Measurements from ENCODE around the gene ZRANB3. TPM values are rescaled to one million over a fixed set of nuclear protein-coding genes. Genes with fewer than 3 reads are reported as not detected.

Gene ZRANB3
- polyA plus RNA-seq, 1 donor, result 3.8 TPM

GRCh38 chr2:135168204-135168856, 362.7 kb downstream of the ZRANB3 start:
- Histone ChIP-seq H3K36me3 (ENCODE audit: control insufficient read depth, insufficient read depth, low read length) (peaks cover 66% of the 10 kb centered on the region), H3K9me3 (ENCODE audit: control insufficient read depth, low read depth, low read length) (no peaks in the 10 kb centered on the region), H3K27me3 (ENCODE audit: control insufficient read depth, insufficient read depth, low read length) (no peaks in the 10 kb centered on the region), H3K27ac (ENCODE audit: low read length) (no peak overlapping the region), H3K4me3 (ENCODE audit: low read length) (no peak overlapping the region), H3K4me1 (ENCODE audit: control insufficient read depth, insufficient read depth, low read length) (no peaks in the 10 kb centered on the region)
- WGBS (ENCODE audit: insufficient coverage, low lambda C conversion rate), result no CpG with 5 or more reads among the region's 11 CpGs
- DNase-seq, result peak in 1 of 2 donors; percentile 21

GRCh38 chr2:135167273-135167672, 363.7 kb downstream of the ZRANB3 start:
- no peak overlapping the region for H3K27ac ChIP-seq (ENCODE audit: low read length)
- no peaks in the 10 kb centered on the region for H3K4me1 ChIP-seq (ENCODE audit: control insufficient read depth, insufficient read depth, low read length)
- no peaks in the 10 kb centered on the region for H3K9me3 ChIP-seq (ENCODE audit: control insufficient read depth, low read depth, low read length)
- no peaks in the 10 kb centered on the region for H3K27me3 ChIP-seq (ENCODE audit: control insufficient read depth, insufficient read depth, low read length)
- 86% methylated on average over 1 of the region's 1 CpG for WGBS (ENCODE audit: insufficient coverage, low lambda C conversion rate)
- H3K4me3 ChIP-seq (ENCODE audit: low read length), result no peak overlapping the region
- DNase-seq, result no peak
- H3K36me3 ChIP-seq (ENCODE audit: control insufficient read depth, insufficient read depth, low read length), result peaks cover 71% of the 10 kb centered on the region

- WGBS (ENCODE audit: insufficient coverage, low lambda C conversion rate), result no CpG with 5 or more reads among the region's 3 CpGs
- H3K4me3 ChIP-seq (ENCODE audit: low read length), result no peak overlapping the region
- H3K4me1 ChIP-seq (ENCODE audit: control insufficient read depth, insufficient read depth, low read length), result no peaks in the 10 kb centered on the region
- peaks cover 52% of the 10 kb centered on the region for H3K36me3 ChIP-seq (ENCODE audit: control insufficient read depth, insufficient read depth, low read length)
- H3K27me3 ChIP-seq (ENCODE audit: control insufficient read depth, insufficient read depth, low read length), result no peaks in the 10 kb centered on the region
- H3K9me3 ChIP-seq (ENCODE audit: control insufficient read depth, low read depth, low read length), result no peaks in the 10 kb centered on the region
- H3K27ac ChIP-seq (ENCODE audit: low read length), result no peak overlapping the region
- no peak for DNase-seq
These were observed 366.6 kb downstream of the ZRANB3 start for GRCh38 chr2:135164431-135164830.

GRCh38 chr2:135163901-135164300, 367.1 kb downstream of the ZRANB3 start:
- H3K4me1 ChIP-seq (ENCODE audit: control insufficient read depth, insufficient read depth, low read length), result no peaks in the 10 kb centered on the region
- no peaks in the 10 kb centered on the region for H3K9me3 ChIP-seq (ENCODE audit: control insufficient read depth, low read depth, low read length)
- no peaks in the 10 kb centered on the region for H3K27me3 ChIP-seq (ENCODE audit: control insufficient read depth, insufficient read depth, low read length)
- no peak for DNase-seq
- no peak overlapping the region for H3K4me3 ChIP-seq (ENCODE audit: low read length)
- 93% methylated on average over 3 of the region's 5 CpGs for WGBS (ENCODE audit: insufficient coverage, low lambda C conversion rate)
- no peak overlapping the region for H3K27ac ChIP-seq (ENCODE audit: low read length)
- H3K36me3 ChIP-seq (ENCODE audit: control insufficient read depth, insufficient read depth, low read length), result peaks cover 53% of the 10 kb centered on the region

- H3K4me1 ChIP-seq (ENCODE audit: control insufficient read depth, insufficient read depth, low read length), result no peaks in the 10 kb centered on the region
- peaks cover 52% of the 10 kb centered on the region for H3K36me3 ChIP-seq (ENCODE audit: control insufficient read depth, insufficient read depth, low read length)
- no peak overlapping the region for H3K27ac ChIP-seq (ENCODE audit: low read length)
- WGBS (ENCODE audit: insufficient coverage, low lambda C conversion rate), result 80% methylated on average over 1 of the region's 2 CpGs
- H3K4me3 ChIP-seq (ENCODE audit: low read length), result no peak overlapping the region
- H3K9me3 ChIP-seq (ENCODE audit: control insufficient read depth, low read depth, low read length), result no peaks in the 10 kb centered on the region
- DNase-seq, result no peak
- no peaks in the 10 kb centered on the region for H3K27me3 ChIP-seq (ENCODE audit: control insufficient read depth, insufficient read depth, low read length)
These were observed 367.7 kb downstream of the ZRANB3 start for GRCh38 chr2:135163306-135163705.

- Histone ChIP-seq H3K4me3 (ENCODE audit: low read length) (no peak overlapping the region), H3K9me3 (ENCODE audit: control insufficient read depth, low read depth, low read length) (no peaks in the 10 kb centered on the region), H3K27me3 (ENCODE audit: control insufficient read depth, insufficient read depth, low read length) (no peaks in the 10 kb centered on the region), H3K36me3 (ENCODE audit: control insufficient read depth, insufficient read depth, low read length) (peaks cover 50% of the 10 kb centered on the region), H3K4me1 (ENCODE audit: control insufficient read depth, insufficient read depth, low read length) (no peaks in the 10 kb centered on the region), H3K27ac (ENCODE audit: low read length) (no peak overlapping the region)
- WGBS (ENCODE audit: insufficient coverage, low lambda C conversion rate), result no CpG with 5 or more reads among the region's 4 CpGs
- no peak for DNase-seq
These were observed 368.2 kb downstream of the ZRANB3 start for GRCh38 chr2:135162786-135163185.

- Histone ChIP-seq H3K4me1 (ENCODE audit: control insufficient read depth, insufficient read depth, low read length) (no peaks in the 10 kb centered on the region), H3K27ac (ENCODE audit: low read length) (no peak overlapping the region), H3K36me3 (ENCODE audit: control insufficient read depth, insufficient read depth, low read length) (peaks cover 48% of the 10 kb centered on the region), H3K27me3 (ENCODE audit: control insufficient read depth, insufficient read depth, low read length) (no peaks in the 10 kb centered on the region), H3K4me3 (ENCODE audit: low read length) (no peak overlapping the region), H3K9me3 (ENCODE audit: control insufficient read depth, low read depth, low read length) (no peaks in the 10 kb centered on the region)
- WGBS (ENCODE audit: insufficient coverage, low lambda C conversion rate), result no CpG with 5 or more reads among the region's 5 CpGs
- no peak for DNase-seq
These were observed 368.6 kb downstream of the ZRANB3 start for GRCh38 chr2:135162377-135162776.

GRCh38 chr2:135159191-135159590, 371.8 kb downstream of the ZRANB3 start:
- Histone ChIP-seq H3K36me3 (ENCODE audit: control insufficient read depth, insufficient read depth, low read length) (peaks cover 38% of the 10 kb centered on the region), H3K4me1 (ENCODE audit: control insufficient read depth, insufficient read depth, low read length) (no peaks in the 10 kb centered on the region), H3K27ac (ENCODE audit: low read length) (no peak overlapping the region), H3K4me3 (ENCODE audit: low read length) (no peak overlapping the region), H3K9me3 (ENCODE audit: control insufficient read depth, low read depth, low read length) (no peaks in the 10 kb centered on the region), H3K27me3 (ENCODE audit: control insufficient read depth, insufficient read depth, low read length) (no peaks in the 10 kb centered on the region)
- WGBS (ENCODE audit: insufficient coverage, low lambda C conversion rate), result no CpG with 5 or more reads among the region's 2 CpGs
- DNase-seq, result no peak

GRCh38 chr2:135157856-135158255, 373.2 kb downstream of the ZRANB3 start:
- no peak overlapping the region for H3K27ac ChIP-seq (ENCODE audit: low read length)
- H3K4me3 ChIP-seq (ENCODE audit: low read length), result no peak overlapping the region
- no peaks in the 10 kb centered on the region for H3K4me1 ChIP-seq (ENCODE audit: control insufficient read depth, insufficient read depth, low read length)
- 100% methylated on average over 1 of the region's 3 CpGs for WGBS (ENCODE audit: insufficient coverage, low lambda C conversion rate)
- H3K9me3 ChIP-seq (ENCODE audit: control insufficient read depth, low read depth, low read length), result no peaks in the 10 kb centered on the region
- H3K27me3 ChIP-seq (ENCODE audit: control insufficient read depth, insufficient read depth, low read length), result no peaks in the 10 kb centered on the region
- DNase-seq, result no peak
- H3K36me3 ChIP-seq (ENCODE audit: control insufficient read depth, insufficient read depth, low read length), result peaks cover 35% of the 10 kb centered on the region

- Histone ChIP-seq H3K4me1 (ENCODE audit: control insufficient read depth, insufficient read depth, low read length) (peaks cover 22% of the 10 kb centered on the region), H3K9me3 (ENCODE audit: control insufficient read depth, low read depth, low read length) (no peaks in the 10 kb centered on the region), H3K4me3 (ENCODE audit: low read length) (no peak overlapping the region), H3K36me3 (ENCODE audit: control insufficient read depth, insufficient read depth, low read length) (peaks cover 43% of the 10 kb centered on the region), H3K27ac (ENCODE audit: low read length) (no peak overlapping the region), H3K27me3 (ENCODE audit: control insufficient read depth, insufficient read depth, low read length) (no peaks in the 10 kb centered on the region)
- no peak for DNase-seq
These were observed 376.1 kb downstream of the ZRANB3 start for GRCh38 chr2:135154962-135155361.

- H3K9me3 ChIP-seq (ENCODE audit: control insufficient read depth, low read depth, low read length), result no peaks in the 10 kb centered on the region
- DNase-seq, result no peak
- H3K4me1 ChIP-seq (ENCODE audit: control insufficient read depth, insufficient read depth, low read length), result peaks cover 28% of the 10 kb centered on the region
- peaks cover 31% of the 10 kb centered on the region for H3K36me3 ChIP-seq (ENCODE audit: control insufficient read depth, insufficient read depth, low read length)
- H3K4me3 ChIP-seq (ENCODE audit: low read length), result no peak overlapping the region
- no peaks in the 10 kb centered on the region for H3K27me3 ChIP-seq (ENCODE audit: control insufficient read depth, insufficient read depth, low read length)
- WGBS (ENCODE audit: insufficient coverage, low lambda C conversion rate), result no CpG with 5 or more reads among the region's 1 CpG
- H3K27ac ChIP-seq (ENCODE audit: low read length), result peak overlapping the region; percentile 10
These were observed 378.7 kb downstream of the ZRANB3 start for GRCh38 chr2:135152361-135152760.

Data from large intestine (tissue), 3 donors.